ENCODE results near the gene SPATA45. TPM values are rescaled to one million over a fixed set of nuclear protein-coding genes. Genes with fewer than 3 reads are reported as not detected.

SPATA45 gene
- total and polyA plus RNA-seq, 2 of the 13 experiments (the other 11 are each of a cell fraction or from before 2014, with no cell fraction given): 0.17 to 0.64 TPM

DNA sequence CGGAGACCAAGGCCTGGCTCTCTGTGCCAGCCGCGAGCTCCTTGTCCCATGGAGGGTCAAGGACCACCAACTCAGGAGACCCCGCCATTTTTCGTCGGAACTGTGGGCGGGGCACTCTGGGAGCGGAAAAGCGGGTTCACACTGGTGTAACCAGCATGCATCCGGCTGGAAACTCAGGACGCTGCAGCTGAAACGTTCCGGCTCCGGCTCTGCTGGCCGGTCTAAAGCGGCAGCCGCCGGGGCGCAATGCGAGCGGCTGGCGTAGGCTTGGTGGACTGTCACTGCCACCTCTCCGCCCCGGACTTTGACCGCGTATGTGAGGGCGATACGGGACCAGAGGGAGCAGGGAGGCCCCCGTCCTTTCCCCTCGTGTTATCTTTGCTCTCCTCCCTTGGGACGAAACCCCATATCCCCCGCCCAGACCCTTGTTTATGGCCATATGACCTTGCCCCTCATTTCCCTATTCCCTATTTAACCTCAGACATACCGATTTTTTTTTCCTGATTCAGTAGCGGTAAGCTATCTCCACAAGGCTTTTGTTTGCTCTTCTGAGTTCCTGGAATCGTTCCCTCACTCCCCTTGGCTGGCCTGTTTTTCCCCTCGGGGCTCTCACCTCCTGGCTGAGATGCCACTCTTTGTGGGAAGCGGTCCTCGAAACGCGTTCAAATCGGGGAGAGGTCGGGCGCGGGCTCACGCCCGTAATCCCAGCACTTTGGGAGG is 55.6 kb downstream of the SPATA45 start, which contains the start of the genes NSL1 and TATDN3 (continued):
- TF ChIP-seq PRDM15 (CRISPR knock-in tag; IDR thresholded peaks at IDR 0.05): peak; percentile 57; the same call in 1 of the 2 replicates
- TF ChIP-seq SPEN (CRISPR knock-in tag; IDR thresholded peaks at IDR 0.05; ENCODE audit: low read depth): peak; percentile 97
- TF ChIP-seq PRDM4 (CRISPR knock-in tag; IDR thresholded peaks at IDR 0.05; ENCODE audit: borderline replicate concordance): peak; percentile 82
- no peak for TF ChIP-seq EZH2 (conservative IDR thresholded peaks at IDR 0.05; ENCODE audit: low read depth, low read length)
- no peak for TF ChIP-seq ZKSCAN1 (IDR thresholded peaks at IDR 0.05; ENCODE audit: low read length)
- TF ChIP-seq, protein P1, sequence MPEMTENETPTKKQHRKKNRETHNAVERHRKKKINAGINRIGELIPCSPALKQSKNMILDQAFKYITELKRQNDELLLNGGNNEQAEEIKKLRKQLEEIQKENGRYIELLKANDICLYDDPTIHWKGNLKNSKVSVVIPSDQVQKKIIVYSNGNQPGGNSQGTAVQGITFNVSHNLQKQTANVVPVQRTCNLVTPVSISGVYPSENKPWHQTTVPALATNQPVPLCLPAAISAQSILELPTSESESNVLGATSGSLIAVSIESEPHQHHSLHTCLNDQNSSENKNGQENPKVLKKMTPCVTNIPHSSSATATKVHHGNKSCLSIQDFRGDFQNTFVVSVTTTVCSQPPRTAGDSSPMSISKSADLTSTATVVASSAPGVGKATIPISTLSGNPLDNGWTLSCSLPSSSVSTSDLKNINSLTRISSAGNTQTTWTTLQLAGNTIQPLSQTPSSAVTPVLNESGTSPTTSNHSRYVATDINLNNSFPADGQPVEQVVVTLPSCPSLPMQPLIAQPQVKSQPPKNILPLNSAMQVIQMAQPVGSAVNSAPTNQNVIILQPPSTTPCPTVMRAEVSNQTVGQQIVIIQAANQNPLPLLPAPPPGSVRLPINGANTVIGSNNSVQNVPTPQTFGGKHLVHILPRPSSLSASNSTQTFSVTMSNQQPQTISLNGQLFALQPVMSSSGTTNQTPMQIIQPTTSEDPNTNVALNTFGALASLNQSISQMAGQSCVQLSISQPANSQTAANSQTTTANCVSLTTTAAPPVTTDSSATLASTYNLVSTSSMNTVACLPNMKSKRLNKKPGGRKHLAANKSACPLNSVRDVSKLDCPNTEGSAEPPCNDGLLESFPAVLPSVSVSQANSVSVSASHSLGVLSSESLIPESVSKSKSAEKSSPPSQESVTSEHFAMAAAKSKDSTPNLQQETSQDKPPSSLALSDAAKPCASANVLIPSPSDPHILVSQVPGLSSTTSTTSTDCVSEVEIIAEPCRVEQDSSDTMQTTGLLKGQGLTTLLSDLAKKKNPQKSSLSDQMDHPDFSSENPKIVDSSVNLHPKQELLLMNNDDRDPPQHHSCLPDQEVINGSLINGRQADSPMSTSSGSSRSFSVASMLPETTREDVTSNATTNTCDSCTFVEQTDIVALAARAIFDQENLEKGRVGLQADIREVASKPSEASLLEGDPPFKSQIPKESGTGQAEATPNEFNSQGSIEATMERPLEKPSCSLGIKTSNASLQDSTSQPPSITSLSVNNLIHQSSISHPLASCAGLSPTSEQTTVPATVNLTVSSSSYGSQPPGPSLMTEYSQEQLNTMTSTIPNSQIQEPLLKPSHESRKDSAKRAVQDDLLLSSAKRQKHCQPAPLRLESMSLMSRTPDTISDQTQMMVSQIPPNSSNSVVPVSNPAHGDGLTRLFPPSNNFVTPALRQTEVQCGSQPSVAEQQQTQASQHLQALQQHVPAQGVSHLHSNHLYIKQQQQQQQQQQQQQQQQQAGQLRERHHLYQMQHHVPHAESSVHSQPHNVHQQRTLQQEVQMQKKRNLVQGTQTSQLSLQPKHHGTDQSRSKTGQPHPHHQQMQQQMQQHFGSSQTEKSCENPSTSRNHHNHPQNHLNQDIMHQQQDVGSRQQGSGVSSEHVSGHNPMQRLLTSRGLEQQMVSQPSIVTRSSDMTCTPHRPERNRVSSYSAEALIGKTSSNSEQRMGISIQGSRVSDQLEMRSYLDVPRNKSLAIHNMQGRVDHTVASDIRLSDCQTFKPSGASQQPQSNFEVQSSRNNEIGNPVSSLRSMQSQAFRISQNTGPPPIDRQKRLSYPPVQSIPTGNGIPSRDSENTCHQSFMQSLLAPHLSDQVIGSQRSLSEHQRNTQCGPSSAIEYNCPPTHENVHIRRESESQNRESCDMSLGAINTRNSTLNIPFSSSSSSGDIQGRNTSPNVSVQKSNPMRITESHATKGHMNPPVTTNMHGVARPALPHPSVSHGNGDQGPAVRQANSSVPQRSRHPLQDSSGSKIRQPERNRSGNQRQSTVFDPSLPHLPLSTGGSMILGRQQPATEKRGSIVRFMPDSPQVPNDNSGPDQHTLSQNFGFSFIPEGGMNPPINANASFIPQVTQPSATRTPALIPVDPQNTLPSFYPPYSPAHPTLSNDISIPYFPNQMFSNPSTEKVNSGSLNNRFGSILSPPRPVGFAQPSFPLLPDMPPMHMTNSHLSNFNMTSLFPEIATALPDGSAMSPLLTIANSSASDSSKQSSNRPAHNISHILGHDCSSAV (CRISPR knock-in tag; IDR thresholded peaks at IDR 0.05; ENCODE audit: borderline replicate concordance): 0 out of 2 replicates have a peak, but pooled peaks have one; percentile 94
- 0 out of 2 replicates have a peak, but pooled peaks have one; percentile 5 for TF ChIP-seq ISX (CRISPR knock-in tag; conservative IDR thresholded peaks at IDR 0.05)
- no peak for TF ChIP-seq RNF2 (conservative IDR thresholded peaks at IDR 0.05; ENCODE audit: low read depth)
- no peak; the same call in none of the 2 replicates for TF ChIP-seq ZC3H4 (CRISPR knock-in tag; IDR thresholded peaks at IDR 0.05; ENCODE audit: borderline replicate concordance)
- TF ChIP-seq ZNF598 (CRISPR knock-in tag; IDR thresholded peaks at IDR 0.05; ENCODE audit: borderline replicate concordance): 0 out of 2 replicates have a peak, but pooled peaks have one; percentile 68
- TF ChIP-seq ZBTB42 (CRISPR knock-in tag; IDR thresholded peaks at IDR 0.05): peak; percentile 74; the same call in 1 of the 2 replicates
- peak; percentile 43; the same call in 1 of the 2 replicates for TF ChIP-seq FOXM1 (CRISPR knock-in tag; IDR thresholded peaks at IDR 0.05)
- TF ChIP-seq SOX13 (IDR thresholded peaks at IDR 0.05): no peak
- TF ChIP-seq SOX13 (CRISPR knock-in tag; conservative IDR thresholded peaks at IDR 0.05 in 1 of 2, IDR thresholded peaks at IDR 0.05 in 1 of 2): peak in 1 of 2 experiments; percentile 74; a peak in 2 of 4 replicates

All from HepG2 (cell line).